Choroid plexus epithelial cell (primary cell): ENCODE measurements around the gene MESP2.

ENCODE experiments used
- DNase-seq: peaks from one replicate; pipeline ENCODE4 v3.0.0-alpha.2; 2010; ENCODE audit warnings: low read depth
- H3K4me3 ChIP-seq: 2 replicates; pipeline ENCODE4 v1.5.1; 2011; ENCODE audit warnings: low read depth, mild to moderate bottlenecking, control low read depth, low read length, moderate library complexity
- TF ChIP-seq, protein P1 (sequence below): conservative IDR thresholded peaks from 2 replicates; pipeline ENCODE4 v1.5.1; 2011; ENCODE audit warnings: low read depth, mild to moderate bottlenecking, control low read depth, inconsistent platforms, low read length, moderate library complexity

MESP2 gene

DNA sequence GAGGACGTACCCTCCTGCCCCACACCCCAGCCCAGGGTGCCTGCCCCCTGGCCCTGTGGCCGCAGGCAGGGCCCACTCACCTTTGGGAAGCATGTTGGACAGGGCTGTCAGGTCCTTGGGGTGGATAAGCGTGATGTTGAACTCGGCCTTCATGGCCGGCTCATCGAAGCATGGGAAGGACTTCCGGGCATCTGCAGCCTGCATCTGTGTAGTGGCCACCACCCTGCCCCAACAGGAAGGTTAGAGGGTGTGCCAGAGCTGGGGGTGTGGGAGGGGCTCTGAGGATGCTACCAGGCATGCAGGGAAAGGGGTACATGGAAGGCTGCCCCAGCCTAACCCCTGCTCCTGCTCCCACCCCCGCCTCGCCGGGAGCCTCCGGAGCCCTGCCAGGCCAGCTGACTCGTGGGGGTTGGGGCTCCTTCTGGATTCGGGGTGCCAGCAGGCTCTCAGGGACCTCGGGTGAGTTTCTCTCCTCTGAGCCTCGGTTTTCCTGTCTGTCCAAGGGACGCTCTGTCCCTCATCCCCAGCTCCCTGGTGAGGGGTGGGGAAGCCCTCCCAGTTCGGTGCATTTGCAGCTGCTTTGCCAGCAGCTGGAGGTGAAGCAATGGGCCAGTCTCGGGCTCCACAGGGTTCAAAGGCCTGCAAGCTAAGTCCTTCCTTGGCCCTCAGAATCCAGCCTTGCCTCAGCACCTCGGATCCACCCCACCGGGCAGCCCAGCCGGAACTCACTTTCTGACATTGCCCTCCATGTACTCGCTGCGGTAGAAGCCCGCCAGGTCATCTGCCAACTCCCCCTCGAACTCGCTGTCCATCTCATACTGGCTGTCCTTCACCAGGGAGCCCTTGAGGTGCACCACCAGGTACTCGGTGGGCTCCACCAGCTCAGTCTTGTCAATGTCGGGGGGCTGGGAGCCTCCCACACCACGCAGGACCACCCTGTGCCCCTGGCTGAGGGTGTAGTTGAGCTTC, 29.4 kb downstream of the MESP2 start:
- no peak overlapping the region for H3K4me3 ChIP-seq
- DNase-seq: no peak
- TF ChIP-seq, protein P1, sequence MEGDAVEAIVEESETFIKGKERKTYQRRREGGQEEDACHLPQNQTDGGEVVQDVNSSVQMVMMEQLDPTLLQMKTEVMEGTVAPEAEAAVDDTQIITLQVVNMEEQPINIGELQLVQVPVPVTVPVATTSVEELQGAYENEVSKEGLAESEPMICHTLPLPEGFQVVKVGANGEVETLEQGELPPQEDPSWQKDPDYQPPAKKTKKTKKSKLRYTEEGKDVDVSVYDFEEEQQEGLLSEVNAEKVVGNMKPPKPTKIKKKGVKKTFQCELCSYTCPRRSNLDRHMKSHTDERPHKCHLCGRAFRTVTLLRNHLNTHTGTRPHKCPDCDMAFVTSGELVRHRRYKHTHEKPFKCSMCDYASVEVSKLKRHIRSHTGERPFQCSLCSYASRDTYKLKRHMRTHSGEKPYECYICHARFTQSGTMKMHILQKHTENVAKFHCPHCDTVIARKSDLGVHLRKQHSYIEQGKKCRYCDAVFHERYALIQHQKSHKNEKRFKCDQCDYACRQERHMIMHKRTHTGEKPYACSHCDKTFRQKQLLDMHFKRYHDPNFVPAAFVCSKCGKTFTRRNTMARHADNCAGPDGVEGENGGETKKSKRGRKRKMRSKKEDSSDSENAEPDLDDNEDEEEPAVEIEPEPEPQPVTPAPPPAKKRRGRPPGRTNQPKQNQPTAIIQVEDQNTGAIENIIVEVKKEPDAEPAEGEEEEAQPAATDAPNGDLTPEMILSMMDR: no peak

DNA sequence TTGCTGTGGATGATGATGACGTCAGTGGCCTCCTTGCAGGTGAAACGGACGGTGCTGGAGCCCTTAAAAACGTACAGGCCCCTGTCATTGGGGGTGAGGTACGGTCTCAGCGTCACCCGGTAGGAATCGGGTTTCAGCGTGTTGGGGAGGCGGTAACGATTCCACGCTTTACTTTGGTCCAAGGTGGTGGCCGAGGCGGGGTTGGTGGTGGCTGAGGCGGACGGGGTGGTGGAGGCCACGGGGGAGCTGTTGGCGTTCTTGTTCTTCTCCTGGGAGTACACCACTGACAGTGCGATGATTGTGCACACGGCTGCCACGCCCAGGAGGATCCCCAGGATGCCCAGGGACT, 30.1 kb downstream of the MESP2 start:
- no peak overlapping the region for H3K4me3 ChIP-seq
- DNase-seq: no peak
- TF ChIP-seq, protein P1: no peak

GRCh38 chr15:89806559-89807550, 30.7 kb downstream of the MESP2 start:
- no peak for DNase-seq
- TF ChIP-seq, protein P1: no peak
- H3K4me3 ChIP-seq: no peak overlapping the region

- TF ChIP-seq, protein P1: no peak
- H3K4me3 ChIP-seq: no peak overlapping the region
Measured at GRCh38 chr15:89807689-89808088, 31.6 kb downstream of the MESP2 start.

GRCh38 chr15:89808160-89808870, 32.2 kb downstream of the MESP2 start:
- DNase-seq: no peak
- TF ChIP-seq, protein P1: no peak
- no peak overlapping the region for H3K4me3 ChIP-seq

More at GRCh38 chr15:89807689-89808088, 31.6 kb downstream of the MESP2 start:
- no peak for DNase-seq

- TF ChIP-seq, protein P1: no peak
- peak; percentile 47 for DNase-seq
- H3K4me3 ChIP-seq: no peak overlapping the region
Measured at GRCh38 chr15:89809093-89809786, 33.1 kb downstream of the MESP2 start.
